ENCODE data around the gene ARHGEF33.

- TF ChIP-seq CTCF (IDR thresholded peaks at IDR 0.05; ENCODE audit: insufficient read depth, low read length) (no peak), POLR2AphosphoS5 (IDR thresholded peaks at IDR 0.05; ENCODE audit: low read depth) (no peak)
- TF ChIP-seq, protein P1, sequence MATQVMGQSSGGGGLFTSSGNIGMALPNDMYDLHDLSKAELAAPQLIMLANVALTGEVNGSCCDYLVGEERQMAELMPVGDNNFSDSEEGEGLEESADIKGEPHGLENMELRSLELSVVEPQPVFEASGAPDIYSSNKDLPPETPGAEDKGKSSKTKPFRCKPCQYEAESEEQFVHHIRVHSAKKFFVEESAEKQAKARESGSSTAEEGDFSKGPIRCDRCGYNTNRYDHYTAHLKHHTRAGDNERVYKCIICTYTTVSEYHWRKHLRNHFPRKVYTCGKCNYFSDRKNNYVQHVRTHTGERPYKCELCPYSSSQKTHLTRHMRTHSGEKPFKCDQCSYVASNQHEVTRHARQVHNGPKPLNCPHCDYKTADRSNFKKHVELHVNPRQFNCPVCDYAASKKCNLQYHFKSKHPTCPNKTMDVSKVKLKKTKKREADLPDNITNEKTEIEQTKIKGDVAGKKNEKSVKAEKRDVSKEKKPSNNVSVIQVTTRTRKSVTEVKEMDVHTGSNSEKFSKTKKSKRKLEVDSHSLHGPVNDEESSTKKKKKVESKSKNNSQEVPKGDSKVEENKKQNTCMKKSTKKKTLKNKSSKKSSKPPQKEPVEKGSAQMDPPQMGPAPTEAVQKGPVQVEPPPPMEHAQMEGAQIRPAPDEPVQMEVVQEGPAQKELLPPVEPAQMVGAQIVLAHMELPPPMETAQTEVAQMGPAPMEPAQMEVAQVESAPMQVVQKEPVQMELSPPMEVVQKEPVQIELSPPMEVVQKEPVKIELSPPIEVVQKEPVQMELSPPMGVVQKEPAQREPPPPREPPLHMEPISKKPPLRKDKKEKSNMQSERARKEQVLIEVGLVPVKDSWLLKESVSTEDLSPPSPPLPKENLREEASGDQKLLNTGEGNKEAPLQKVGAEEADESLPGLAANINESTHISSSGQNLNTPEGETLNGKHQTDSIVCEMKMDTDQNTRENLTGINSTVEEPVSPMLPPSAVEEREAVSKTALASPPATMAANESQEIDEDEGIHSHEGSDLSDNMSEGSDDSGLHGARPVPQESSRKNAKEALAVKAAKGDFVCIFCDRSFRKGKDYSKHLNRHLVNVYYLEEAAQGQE (IDR thresholded peaks at IDR 0.05; ENCODE audit: insufficient replicate concordance, low read depth): no peak
Measured at GRCh38 chr2:38997781-38998180, 108.1 kb downstream of the ARHGEF33 start.

Data from HL-60 (cell line).